HG02981 (cell line): Measurements from ENCODE around the gene ATP2B2.
"Not testable (repeated sequence)": the region's sequence is repeated elsewhere in the genome, so short reads cannot be mapped to it uniquely, and the experiment has no call there.

Experiments used
- ATAC-seq: cut with Tn5 transposase; IDR thresholded peaks from one replicate; pipeline ENCODE4 v1.9.1; 2021; ENCODE audit warnings: mild to moderate bottlenecking, moderate library complexity; ENCODE audit not compliant: unreplicated experiment

ATP2B2 gene

GRCh38 chr3:10311710-10312109, 193.7 kb downstream of the ATP2B2 start:
- ATAC-seq = no peak

- no peak for ATAC-seq
These were observed 194.8 kb downstream of the ATP2B2 start for GRCh38 chr3:10310578-10310977.

GRCh38 chr3:10309736-10310135, 195.7 kb downstream of the ATP2B2 start:
- ATAC-seq = no peak

- ATAC-seq = no peak
These were observed 196.7 kb downstream of the ATP2B2 start for GRCh38 chr3:10308678-10309077.

- ATAC-seq = no peak
These were observed 199.2 kb downstream of the ATP2B2 start for GRCh38 chr3:10306156-10306555.

DNA sequence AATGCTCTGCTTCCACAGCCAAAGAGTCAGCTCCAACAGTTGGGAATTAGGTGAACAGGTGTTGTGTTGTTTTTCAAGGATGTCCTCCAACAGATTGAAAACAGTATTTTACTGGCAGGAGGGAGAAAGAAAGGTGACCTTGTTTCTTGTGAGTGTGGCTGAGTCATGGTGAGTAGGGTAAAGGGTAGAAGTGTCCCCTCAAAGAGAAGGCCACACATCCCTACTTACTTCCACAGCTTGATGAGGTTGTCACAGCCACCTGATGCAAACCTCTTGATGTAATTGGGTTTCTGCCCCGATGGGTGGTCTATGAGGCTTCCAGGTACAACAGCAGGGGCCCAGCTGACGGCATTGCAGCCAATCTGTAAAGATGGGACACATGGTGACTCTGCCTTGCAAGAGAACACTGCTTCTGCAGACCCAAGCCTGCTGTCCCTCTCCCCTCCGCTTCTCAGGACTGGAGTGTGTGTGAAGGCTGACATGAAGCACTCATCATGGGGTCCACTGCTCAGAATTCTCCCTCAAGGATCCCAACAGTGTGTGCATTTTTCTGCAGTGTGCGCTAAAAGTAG, 200.0 kb downstream of the ATP2B2 start:
- no peak for ATAC-seq

DNA sequence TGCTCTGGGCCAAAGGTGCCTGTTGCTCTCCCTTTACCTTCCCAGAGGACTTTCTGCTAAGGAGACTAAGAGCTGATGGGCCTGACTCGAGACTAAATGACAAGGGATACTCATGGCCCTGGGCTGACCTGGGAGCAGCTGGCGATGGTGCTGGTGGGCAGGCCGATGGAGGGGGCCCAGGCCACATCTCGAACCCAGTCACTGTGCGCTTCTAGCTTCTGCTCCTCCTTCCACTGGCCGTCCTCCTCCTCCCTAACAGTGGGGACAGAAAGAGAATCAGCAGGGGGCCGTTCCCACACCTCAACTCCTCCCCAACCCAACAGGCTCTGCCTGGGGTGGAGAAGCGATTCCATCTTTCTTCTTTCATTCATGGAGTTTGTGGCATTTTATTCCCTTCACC, 200.5 kb downstream of the ATP2B2 start:
- ATAC-seq = no peak

DNA sequence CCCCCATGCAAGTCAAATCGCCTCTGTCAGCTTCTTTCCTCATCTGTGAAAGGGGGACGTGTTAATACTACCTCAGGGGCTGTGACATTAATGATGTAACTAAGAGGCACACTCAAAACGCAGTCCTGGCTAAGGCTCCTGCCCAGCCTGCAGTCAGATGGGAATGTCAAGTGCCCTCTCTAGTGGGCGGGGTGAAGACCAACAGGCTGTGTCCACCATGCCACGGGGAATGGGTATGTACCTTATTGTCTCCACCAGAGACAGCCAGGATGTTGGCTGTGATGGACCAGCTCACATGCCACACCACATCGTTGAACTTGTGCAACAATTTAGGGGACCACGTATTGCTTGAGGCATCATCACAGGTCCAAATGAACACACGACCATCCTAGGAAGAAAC, 201.6 kb downstream of the ATP2B2 start:
- ATAC-seq = no peak

- ATAC-seq = no peak
These were observed 202.3 kb downstream of the ATP2B2 start for GRCh38 chr3:10303105-10303504.

DNA sequence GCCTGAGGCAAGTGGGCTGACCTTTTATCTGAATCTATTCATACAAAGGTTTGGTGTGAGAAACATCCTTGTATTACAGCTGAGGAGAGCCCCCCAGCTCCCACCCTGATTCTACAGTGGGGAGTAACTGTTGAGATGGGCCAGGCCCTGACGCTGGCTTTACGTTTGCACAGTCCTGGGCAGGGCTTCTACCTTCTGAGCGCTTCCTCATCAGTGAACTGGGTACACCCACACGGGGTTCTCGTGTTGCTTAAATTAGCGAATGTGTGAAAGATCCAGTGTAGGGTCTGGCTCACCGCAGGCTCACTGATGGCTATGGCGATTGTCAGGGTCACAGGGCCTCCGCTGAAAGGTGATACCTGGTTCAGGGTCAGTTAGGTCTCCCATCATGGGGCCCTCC, 205.3 kb downstream of the ATP2B2 start:
- ATAC-seq = no peak

DNA sequence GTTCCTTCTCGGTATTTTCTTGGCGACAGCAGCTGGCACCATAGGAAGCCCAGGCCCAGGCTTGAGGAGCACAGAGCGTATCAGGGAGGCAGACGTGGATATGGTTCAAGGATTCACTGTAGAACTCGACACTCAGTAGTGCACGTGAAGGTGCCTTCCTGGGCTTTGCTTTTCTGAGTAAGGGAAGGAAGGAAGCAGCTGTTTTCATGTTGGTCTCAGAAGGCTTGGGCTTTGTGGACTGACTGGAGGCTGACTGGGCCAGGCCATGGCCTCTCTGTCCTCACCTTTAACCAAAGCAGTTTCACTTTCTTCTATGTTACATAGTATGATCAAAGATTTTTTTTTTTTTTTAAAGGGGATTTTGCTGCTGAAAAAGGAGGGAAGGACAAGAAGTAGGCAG, 205.7 kb downstream of the ATP2B2 start:
- ATAC-seq = peak; percentile 85

GRCh38 chr3:10299175-10299574, 206.2 kb downstream of the ATP2B2 start:
- ATAC-seq = no peak

DNA sequence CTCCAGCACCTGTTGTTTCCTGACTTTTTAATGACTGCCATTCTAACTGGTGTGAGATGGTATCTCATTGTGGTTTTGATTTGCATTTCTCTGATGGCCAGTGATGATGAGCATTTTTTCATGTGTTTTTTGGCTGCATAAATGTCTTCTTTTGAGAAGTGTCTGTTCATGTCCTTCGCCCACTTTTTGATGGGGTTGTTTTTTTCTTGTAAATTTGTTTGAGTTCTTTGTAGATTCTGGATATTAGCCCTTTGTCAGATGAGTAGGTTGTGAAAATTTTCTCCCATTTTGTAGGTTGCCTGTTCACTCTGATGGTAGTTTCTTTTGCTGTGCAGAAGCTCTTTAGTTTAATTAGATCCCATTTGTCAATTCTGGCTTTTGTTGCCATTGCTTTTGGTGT, 207.3 kb downstream of the ATP2B2 start:
- not testable (repeated sequence) for ATAC-seq

GRCh38 chr3:10294030-10294586, 211.3 kb downstream of the ATP2B2 start:
- no peak for ATAC-seq

- peak; percentile 77 for ATAC-seq
These were observed 212.6 kb downstream of the ATP2B2 start, which contains the start of gene GHRL for GRCh38 chr3:10292505-10293419. GHRL (minus strand) TSS chr3:10292947; CDS start chr3:10290180, 2,767 bp downstream.

GRCh38 chr3:10291641-10292040, 213.7 kb downstream of the ATP2B2 start:
- ATAC-seq = no peak

- ATAC-seq = no peak
These were observed 214.8 kb downstream of the ATP2B2 start for GRCh38 chr3:10290481-10291176.

GRCh38 chr3:10289787-10290355, 215.5 kb downstream of the ATP2B2 start:
- ATAC-seq = no peak

DNA sequence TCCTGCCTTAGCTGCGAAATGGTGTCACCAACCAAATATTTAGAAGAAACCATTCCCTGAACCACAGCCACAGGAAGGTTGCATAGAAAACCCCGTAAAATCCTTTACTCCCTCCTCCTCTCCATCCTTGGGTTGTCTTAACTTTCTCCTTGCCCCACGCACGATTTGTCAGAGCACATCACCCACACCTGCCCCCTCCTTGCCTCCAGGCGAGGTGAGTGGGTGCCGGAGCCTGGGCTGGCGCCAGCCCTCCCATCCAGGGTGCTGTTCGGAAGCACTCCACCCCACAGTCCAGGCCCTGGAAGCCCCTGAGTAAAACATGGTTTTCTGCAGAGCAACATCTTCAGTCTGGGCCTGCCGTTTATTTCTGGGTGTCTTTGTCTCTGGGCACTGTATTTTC, 216.3 kb downstream of the ATP2B2 start:
- ATAC-seq = no peak

GRCh38 chr3:10288575-10288960, 216.8 kb downstream of the ATP2B2 start:
- ATAC-seq = no peak

DNA sequence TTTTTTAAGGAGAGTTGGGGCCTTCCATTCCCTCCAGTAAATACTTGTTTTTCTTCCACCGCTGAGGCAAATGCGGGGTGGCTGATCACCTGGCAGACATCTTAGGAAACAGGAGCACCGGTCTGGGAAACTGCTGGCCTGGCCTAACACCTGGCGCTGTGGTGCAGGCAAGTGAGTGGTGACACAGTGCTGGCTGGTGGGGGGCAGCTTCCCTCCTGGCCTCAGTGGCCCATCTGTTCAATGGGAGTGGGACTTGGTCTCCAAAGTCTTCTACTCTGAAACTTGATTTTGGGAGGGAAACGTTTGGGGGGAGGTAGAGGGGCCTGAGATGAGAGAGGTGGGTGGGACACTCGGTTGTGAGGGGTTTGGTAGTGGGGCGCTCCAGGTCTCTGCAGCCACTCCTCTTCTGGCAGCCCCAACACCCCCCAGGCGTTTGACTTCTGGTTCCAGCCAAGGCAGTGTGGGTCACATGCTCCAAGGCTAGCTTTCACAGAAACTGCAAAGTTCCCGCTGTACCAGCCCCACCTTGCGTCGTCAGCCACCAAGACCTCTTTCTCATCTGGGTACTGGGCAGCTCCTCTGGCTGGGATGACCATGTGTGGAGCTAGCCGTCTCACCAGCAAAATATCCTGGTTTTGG, 217.3 kb downstream of the ATP2B2 start:
- ATAC-seq = no peak
